T1000 (cell line): Measurements from ENCODE around the gene DHRS3.
"Not testable (repeated sequence)": the region's sequence is repeated elsewhere in the genome, so short reads cannot be mapped to it uniquely, and the experiment has no call there.

ENCODE experiments used
- DNase-seq: peaks from one replicate; lab custom pipeline; 2025; ENCODE audit warnings: mixed read lengths; lab: John Stamatoyannopoulos, UW

The DHRS3 gene, protein sequence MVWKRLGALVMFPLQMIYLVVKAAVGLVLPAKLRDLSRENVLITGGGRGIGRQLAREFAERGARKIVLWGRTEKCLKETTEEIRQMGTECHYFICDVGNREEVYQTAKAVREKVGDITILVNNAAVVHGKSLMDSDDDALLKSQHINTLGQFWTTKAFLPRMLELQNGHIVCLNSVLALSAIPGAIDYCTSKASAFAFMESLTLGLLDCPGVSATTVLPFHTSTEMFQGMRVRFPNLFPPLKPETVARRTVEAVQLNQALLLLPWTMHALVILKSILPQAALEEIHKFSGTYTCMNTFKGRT

DNA sequence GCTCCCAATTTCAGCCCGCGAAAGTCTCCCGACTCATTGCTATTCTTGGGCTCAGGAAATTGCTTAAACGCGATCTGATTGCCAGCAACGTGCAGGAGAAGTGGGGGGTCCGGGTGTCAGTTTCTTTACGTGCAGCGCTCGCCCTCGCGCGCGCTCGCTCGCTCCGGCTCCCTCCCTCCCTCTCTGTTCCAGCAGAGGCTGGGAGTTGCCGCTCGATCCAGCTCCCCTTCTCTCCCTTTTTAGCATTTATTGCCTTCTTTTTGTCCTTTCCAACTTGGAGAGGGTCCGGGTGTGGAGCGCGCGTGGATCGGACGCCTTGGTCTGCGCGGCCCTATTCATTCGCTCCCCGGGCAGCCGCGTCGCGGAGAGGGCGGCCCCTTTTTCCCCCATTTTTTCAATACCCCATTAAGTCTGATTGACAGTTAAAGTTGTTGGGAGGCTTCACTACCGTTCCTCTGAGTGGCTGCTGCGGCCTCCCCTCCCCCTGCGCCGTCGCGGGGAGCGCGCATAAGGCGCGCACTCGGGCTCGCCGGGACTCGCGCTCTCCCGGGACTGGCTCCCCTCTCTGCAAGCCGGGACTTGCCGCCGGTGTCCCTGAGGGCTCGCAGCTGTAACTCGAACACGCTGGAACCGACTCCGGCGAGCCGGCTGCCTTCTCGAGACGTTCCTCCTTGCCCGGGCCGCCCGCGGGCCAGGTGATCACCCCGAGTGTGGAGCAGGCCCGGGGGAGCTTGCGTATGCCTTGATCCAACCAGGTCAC, at the start of gene DHRS3:
Gene DHRS3 (minus strand): TSS at position 310 of the 760 bp plus-strand sequence. CDS start 862 bp downstream, outside the sequence.
- peak; percentile 62 for DNase-seq

DNA sequence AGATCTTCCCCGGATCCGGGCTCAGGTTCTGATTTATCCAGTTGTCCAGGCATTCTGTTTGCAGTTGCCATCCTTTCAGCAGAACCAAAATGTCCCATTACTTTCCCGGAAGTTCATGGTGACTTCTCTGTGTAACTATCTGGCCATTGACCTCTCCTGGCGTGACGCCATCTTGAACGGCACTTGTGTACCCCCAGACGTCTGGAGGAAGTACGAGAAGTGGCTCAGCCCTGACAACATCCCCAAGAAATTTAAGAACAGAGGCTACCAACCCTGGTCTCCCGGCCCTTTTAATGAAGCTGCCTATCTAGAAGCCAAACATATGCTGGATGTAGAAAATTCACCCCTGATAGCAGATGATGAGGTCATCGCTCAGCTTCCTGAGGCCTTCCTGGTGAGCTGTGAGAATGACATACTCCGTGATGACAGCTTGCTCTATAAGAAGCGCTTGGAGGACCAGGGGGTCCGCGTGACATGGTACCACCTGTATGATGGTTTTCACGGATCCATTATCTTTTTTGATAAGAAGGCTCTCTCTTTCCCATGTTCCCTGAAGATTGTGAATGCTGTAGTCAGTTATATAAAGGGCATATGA, 48.2 kb upstream of the DHRS3 start:
- DNase-seq: no peak

DNA sequence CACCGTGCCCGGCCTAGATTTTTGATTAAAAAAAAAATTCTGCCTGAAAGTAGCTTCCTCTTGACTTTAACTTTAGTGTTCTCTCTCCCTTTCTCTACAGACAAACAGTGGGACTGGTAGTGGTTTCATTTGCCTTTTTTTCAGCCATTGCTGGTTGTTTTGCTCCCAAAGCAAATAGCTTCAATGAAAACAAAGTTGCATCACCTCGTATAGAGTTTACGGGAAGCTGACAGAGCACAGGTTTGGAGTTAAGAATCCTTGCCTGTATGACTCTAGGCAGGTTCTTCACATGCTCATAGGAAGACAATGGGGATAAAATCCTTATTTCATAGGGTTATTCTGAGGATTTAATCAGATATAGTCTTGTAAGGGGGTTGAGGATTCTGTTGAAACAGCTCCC, 47.5 kb upstream of the DHRS3 start:
- no peak for DNase-seq

DNA sequence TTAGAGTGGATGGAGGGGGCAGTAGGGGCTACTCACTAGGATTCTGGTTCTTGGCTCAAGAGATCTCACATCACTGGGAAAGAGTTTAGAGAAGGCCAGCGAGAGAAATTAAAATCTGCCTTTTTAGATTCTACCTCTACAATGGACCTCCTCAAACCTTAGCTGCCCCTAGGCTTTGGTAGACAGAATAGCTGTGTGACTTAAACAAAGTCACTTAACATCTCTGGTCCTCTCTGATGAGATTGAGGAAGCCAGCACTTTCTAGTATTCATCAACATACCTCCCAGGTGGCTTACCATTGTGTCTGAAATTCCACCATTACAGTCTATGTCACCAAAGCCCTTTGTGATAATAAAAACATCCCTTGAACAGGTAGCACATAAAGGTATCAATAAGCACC, 44.5 kb upstream of the DHRS3 start:
- no peak for DNase-seq

DNA sequence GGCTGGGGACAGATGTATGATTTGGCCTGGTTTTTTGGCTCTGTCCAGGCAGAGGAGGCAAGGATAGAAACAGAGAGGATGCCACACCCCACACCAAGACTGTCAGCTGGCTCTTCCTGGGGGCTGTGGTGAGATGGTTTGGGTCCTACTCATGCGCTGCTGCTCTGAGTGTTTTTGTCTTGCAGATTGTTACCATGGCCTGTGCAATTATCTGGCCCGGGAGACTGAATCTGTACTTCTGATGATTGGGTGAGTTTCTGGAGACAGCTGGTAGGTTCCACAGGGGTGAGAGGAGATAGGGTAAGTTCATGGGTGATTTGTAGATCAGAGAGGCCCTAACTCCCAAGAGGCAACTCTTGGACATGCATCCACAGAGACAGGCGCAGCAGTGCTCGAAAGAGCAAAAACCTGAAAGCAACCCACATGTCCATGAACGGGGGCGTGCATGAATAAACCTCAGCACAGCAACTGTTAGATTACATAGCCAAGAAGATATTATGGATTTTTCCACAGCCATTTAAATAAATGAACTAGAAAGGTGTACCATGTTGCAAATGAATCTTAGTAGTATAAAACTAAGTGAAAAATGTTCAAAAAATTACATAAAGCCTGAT, 43.7 kb upstream of the DHRS3 start:
- no peak for DNase-seq

DNA sequence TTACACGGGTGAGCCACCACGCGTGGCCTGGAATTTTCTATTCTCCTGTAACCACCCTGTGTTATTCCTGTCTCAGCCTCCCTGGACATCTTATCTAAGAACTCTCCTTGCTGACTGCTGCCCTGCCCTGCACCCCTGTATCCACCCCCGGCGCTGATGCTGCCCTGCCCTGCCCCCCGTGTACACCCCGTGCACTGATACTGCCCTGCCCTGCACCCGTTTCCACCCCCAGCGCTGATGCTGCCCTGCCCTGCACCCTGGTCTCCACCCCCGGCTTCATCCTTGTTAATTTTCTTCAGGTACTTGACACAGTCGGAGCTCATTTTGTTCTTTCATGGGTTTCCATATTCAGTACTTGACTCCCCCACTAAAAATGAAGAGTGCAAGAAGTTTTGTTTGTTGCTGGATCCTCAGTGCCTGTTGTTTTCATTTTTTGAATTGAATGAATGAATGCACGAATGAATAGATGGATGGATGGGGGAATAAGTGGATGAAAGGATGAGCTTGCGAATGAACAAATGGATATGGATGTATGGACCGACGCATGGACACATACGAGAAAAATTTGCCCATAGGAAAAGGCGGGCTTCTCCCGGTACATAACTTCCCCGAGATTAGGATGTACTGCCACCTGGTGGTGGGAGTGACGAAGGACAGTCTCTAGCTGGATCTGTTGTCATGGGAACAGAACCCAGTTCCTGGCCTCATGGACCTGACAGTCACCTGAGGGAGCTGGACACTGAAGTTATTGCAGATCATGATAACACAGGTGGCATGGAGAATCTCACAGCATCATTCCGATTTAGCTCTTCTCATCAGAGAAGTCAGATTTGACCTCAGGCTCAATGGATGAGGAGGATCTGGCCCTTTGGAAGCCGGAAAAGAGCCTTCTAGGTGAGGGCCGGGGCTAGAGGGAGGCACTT, 40.8 kb upstream of the DHRS3 start:
- DNase-seq: peak; percentile 48

DNA sequence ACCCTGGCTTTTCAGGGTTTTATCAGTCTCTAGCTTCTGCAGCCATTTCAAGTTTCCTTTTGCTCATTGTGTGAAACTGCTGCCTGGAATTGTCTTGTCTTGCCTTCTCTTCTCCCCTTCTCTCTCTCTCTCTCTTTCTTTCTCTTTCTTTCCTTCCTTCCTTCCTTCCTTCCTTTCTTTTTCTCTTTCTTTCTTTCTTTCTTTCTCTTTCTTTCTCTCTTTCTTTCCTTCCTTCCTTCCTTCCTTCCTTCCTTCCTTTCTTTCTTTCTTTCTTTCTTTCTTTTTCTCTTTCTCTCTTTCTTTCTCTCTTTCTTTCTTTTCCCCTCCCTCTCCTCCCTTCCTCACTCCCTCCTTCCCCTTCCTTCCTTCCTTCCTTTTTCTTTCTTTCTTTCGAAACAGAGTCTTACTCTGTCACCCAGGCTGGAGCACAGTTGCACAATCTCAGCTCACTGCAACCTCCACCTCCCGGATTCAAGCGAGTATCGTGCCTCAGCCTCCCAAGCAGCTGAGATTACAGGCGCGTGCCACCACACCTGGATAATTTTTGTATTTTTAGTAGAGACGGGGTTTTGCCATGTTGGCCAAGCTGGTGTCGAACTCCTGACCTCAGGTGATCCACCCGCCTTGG, 40.0 kb upstream of the DHRS3 start:
- DNase-seq: not testable (repeated sequence)

DNA sequence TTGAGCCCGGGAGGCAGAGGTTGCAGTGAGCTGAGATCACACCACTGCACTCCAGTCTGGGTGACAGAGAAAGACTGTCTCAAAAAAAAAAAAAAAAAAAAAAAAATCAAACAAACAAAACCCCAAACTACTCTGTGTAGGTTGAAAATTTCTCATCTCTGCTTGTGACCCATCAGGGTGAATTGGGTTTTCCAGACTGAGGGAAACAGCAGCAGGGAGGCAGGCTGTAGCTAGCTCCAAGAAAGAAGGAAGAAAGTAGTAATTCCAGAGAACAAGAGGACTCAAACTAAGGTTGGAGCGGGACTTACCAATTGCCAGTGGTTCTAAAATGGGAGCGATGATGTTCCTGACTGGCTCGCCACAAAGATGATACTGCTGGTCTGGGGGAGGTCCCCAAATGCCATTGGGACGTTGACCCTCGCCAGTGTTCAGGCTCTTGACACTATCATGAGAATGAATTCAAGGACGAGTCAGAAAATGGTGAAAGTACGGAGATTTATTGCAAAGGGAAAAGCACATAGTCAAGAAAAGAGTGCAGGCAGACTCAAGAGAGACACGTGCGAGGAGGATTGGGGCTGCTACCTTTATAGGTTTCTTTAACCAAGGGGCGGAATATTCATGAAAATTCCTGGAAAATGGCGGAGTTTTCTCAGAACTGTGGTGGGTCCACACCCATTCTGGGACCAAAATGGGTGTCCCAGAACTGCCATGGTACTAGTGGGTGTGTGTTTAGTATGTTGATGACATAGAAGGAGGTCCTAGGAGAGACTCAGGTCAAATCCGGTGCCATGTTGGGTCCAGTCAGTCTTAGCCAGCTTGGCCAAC, 39.3 kb upstream of the DHRS3 start:
- DNase-seq: no peak

DNA sequence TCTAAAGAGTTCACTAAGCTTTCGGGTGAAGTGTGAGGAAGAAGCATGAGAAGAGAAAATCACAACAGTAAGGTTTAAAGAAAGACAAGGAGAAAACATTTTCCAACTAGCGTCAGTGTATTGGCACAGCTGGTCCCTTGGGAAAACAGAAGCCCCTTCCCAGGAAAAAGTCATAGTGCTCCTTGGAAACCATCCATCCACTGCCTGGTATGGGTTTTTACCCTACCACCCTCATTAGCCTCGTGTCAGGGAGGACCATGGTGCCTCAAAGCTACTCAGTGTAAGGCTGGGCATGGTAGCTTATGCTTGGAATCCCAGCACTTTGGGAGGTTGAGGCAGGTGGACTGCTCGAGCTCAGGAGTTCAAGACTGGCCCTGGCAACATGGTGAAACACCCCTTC, 38.6 kb upstream of the DHRS3 start:
- DNase-seq: no peak

DNA sequence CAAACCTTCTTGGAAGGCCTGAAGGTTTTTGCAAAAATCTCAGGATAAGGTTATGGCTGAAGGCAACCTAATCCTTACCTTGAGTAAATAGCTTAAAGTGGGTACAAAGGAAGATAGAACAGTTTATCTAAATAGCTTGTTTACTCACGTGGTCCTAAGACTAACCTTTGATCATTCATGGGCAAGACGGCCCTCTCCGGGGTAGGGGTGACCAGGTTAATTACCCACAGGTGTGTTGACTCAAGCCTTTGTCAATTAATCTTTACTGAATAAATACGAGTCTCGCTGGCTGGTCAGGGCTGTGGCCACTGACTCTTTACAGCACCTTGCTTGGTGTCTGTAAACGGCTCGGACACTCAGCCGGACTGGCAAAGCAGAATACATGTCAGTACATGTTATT, 36.6 kb upstream of the DHRS3 start:
- no peak for DNase-seq

DNA sequence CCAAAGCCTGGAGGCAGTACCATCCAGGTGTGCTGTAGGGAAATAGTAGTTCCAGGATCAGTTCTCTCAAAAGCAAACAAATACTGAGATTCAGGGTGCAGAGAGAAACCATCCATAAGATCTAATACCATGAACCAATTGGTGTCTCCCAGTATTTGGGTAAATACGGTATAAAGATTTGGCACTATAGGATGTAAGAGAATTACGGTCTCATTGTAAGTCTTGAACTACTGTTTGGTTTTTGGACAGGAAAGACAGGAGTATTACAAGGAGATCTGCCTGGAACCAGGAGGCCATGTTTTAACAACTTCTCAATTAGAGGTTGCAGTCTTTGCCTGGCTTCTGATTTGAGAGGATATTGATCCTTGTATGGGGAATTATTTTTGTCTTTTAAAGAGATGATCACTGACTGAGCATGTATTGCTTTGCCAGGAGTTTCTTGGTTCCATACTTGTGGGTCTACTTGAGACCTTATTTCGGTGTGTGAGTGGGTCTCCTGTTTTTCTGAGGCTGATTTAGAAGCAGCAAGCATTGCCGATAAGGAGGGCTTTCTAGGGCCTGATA, 36.1 kb upstream of the DHRS3 start:
- no peak for DNase-seq

DNA sequence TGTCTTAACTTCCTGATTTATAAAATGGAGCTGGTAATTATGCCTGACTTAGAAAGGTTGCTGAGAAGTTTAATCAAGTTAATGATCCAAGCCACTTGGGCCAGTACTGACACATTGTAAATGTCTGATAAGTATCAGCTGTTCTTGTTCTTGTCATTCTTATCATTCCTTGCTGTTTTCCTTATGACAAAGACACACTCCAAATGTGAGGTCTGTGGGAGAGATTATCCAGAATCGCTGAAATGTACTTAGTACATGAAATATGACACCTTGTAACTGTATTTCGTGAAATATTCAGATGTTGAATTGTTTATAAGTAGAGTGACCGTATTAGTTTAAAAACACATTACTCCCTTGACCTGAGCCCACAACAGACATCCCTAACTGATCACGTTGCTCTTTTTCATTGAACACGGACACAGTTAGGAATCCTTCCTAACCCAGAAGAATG, 32.0 kb upstream of the DHRS3 start:
- DNase-seq: no peak

DNA sequence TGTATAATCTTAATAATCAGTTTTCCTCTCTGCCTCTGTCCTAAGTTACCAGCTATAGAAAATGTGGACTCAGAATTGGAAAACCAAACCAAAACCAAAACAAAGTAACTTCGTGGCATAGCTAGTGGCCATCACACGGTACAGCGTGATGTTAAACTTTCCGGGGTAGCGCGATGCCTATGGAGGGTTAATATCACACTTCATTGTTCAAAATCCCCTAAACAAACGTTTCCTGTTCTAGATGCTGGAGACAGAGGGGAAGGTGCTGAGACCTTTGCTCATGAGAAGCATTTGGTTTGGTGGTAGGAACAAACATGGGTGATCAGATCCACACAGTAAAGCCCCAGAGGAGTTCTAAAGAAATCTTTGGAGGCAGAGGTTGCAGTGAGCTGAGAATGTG, 30.7 kb upstream of the DHRS3 start:
- DNase-seq: no peak

DNA sequence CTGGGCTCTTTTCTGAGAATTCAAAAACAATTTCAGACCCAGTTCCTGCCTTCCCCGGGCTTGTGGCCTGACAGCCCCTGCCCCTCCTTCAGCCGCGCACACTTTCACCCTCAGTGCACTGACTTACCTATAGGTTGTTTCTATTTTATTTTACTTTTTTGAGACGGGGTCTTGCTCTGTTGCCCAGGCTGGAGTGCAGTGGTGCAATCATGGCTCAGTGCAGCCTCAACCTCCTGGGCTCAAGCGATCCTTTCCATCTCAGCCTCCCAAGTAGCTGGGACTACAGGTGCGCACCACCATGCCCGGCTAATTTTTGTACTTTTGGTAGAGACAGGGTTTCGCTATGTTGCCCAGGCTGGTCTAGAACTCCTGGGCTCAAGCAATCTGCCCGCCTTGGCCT, 27.4 kb upstream of the DHRS3 start:
- DNase-seq: not testable (repeated sequence)

DNA sequence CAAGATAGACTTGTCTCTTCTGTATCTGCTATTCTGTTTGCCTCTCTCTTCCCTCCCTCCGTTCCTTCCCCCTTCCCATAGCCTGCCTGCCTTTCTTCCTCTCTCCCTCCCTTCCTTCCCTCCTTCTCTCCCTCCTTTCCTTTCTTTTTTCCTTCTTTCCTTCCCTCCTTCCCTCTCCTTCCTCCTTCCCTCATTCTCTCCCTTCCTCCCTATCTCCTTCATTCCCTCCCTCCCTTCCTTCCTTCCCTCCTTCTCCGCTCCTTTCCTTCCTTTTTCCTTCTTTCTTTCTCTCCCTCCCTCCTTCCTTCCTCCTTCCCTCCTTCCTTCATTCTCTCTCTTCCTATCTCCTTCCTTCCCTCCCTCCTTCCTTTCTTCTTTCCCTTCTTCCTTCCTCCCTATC, 26.8 kb upstream of the DHRS3 start:
- DNase-seq: no peak

DNA sequence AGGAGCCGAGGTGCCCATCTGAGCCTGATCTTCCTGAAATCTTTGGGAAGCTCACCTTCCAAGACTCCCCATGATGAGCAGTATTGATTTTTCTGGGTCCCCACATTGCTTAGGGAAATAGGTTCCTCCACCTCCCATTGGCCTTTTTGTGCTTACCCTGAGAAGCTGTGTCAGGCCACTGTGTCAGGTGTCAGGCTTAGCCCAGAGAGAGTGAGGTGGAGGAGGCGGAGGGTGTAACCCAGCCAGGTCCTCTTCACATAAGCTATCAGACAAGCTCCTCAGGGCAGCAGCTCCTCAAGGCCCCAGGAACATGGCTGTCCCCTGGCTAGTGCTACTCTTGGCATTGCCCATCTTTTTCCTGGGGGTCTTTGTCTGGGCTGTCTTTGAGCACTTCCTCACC, 26.2 kb upstream of the DHRS3 start:
- DNase-seq: no peak

DNA sequence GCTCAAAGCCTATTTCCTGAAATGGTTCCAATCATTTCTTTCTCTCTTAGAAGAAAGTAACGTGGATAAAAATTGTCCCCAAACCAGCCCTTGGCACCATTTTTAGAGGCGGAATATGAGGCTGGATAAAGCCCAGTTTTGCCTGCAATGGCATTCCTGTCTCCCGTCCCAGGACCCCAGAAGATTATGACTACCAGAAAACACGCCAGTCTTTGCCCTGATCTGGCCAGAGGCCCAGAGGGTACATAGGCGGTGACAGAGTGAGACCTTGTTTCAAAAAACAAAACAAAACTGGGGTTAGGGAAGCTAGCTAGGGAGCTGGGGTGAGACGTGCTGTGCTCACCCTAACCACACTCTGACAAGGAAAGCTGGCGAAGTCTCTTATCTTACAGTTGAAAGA, 25.8 kb upstream of the DHRS3 start, which contains the start of gene AADACL4:
Gene AADACL4 (plus strand): TSS at position 301 of the 400 bp plus-strand sequence. CDS start 462 bp downstream, outside the sequence.
- no peak for DNase-seq

DNA sequence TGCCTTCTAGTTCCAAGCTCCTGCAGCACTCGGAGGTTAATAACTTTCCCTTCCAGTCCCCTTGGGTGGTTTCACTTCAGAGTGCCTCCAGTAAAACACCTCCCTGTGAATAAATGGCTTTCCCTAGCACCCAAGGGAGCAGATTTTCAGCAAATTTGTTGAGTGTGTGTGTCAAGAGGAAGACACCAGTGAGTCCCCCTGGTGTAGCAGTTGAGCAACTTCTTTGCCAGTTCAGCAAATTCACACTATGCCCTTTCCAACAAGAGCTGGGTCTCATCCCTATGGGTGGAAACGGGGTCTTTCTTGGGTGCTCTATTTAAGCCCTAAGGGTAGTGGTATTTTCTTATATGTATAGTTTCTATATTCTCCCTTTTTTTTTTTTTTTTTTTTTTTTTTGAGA, 25.1 kb upstream of the DHRS3 start:
- DNase-seq: no peak

DNA sequence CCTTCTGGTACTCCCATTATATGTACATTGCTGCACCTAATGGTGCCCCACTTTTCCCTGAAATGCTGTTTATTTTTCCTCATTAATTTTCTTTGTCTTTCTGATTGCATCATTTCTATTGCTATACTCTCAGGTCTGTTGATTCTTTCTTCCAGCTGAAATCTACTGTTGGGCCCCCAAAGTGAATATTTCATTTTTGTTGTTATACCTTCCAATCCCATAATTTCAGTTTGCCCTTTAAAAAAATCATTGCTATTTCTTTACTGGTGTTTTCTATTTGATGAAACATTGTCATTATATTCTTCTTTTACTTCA, 22.9 kb upstream of the DHRS3 start:
- DNase-seq: no peak
